H1 (cell line): ENCODE measurements around the gene CHCHD6. TPM values are rescaled to one million over a fixed set of nuclear protein-coding genes. Genes with fewer than 3 reads are reported as not detected.

Experiments used
- CTCF ChIA-PET: fragments of 300-600 bp; sonication (Branson Sonifier 250); formaldehyde crosslinking; loops from one replicate; lab custom pipeline; 2021; ENCODE audit not compliant: partially characterized antibody; lab: Charles Lee
- POLR2A ChIA-PET: fragments of 300-600 bp; sonication (Branson Sonifier 250); formaldehyde crosslinking; loops from one replicate; lab custom pipeline; 2021; ENCODE audit warnings: inconsistent platforms; ENCODE audit not compliant: partially characterized antibody; lab: Charles Lee
- DNase-seq, 2 experiments: peaks; one replicate each; pipeline versions ENCODE4 v3.0.0 to v3.0.0-alpha.2; 2010 to 2022; ENCODE audit warnings: low spot score in 2 of 2, low read depth in 1 of 2, mixed read lengths in 1 of 2
- FAIRE-seq: peaks from 2 replicates; lab custom pipeline; 2011; peaks lifted over from hg19 to GRCh38; lab: Jason Lieb, UNC
- H2AFZ ChIP-seq: 2 replicates; pipeline ENCODE4 v1.8.1; 2012; ENCODE audit warnings: low read length, inconsistent platforms
- H2AK5ac ChIP-seq: 2 replicates; pipeline ENCODE4 v1.6.1; 2013; ENCODE audit warnings: low read depth, low read length
- H2BK120ac ChIP-seq: replicated peaks from 2 replicates; pipeline ENCODE3; 2013; ENCODE audit warnings: low read depth, low read length, inconsistent platforms
- H2BK12ac ChIP-seq: 2 replicates; pipeline ENCODE4 v1.6.1; 2013; ENCODE audit warnings: low read depth, low read length
- H2BK15ac ChIP-seq: 2 replicates; pipeline ENCODE4 v1.6.1; 2013; ENCODE audit warnings: low read length
- H2BK20ac ChIP-seq: 2 replicates; pipeline ENCODE4 v1.6.1; 2013; ENCODE audit warnings: low read length
- H2BK5ac ChIP-seq: 2 replicates; pipeline ENCODE4 v1.6.1; 2013; ENCODE audit warnings: low read depth, low read length
- H3K14ac ChIP-seq: 2 replicates; pipeline ENCODE4 v1.6.1; 2013; ENCODE audit warnings: inconsistent platforms; ENCODE audit not compliant: insufficient read length
- H3K18ac ChIP-seq: 2 replicates; pipeline ENCODE4 v1.6.1; 2013; ENCODE audit warnings: low read length; ENCODE audit errors: extremely low read depth
- H3K23ac ChIP-seq: 2 replicates; pipeline ENCODE4 v1.6.1; 2013; ENCODE audit warnings: inconsistent platforms; ENCODE audit not compliant: insufficient read length
- H3K23me2 ChIP-seq: 2 replicates; pipeline ENCODE4 v1.6.1; 2013; ENCODE audit warnings: low read depth, low read length
- H3K27ac ChIP-seq: 2 replicates; pipeline ENCODE4 v1.6.1; 2011; ENCODE audit warnings: low read depth, low read length, inconsistent platforms
- H3K27me3 ChIP-seq, 4 experiments: replicated peaks in 1 of 4; 1 replicate in 1 of 4; 2 replicates in 3 of 4; pipeline versions ENCODE4 v1.6.1 to v1.8.1; 2011 to 2013; ENCODE audit warnings: low read length in 3 of 4, mild to moderate bottlenecking in 3 of 4, inconsistent platforms in 2 of 4, mixed read lengths in 2 of 4, moderate library complexity in 1 of 4; ENCODE audit not compliant: control insufficient read depth in 3 of 4, insufficient read depth in 3 of 4; ENCODE audit errors: extremely low read depth in 1 of 4
- H3K36me3 ChIP-seq, 4 experiments: 2 replicates each; pipeline versions ENCODE4 v1.6.1 to v1.8.1; 2011 to 2013; ENCODE audit warnings: mild to moderate bottlenecking in 4 of 4, low read length in 3 of 4, moderate library complexity in 2 of 4, control low read depth in 1 of 4, inconsistent platforms in 1 of 4; ENCODE audit not compliant: insufficient read depth in 4 of 4, control insufficient read depth in 2 of 4
- H3K4ac ChIP-seq: replicated peaks from 2 replicates; pipeline ENCODE3; 2013; ENCODE audit warnings: low read length, low read depth, mixed read lengths, inconsistent platforms; ENCODE audit not compliant: insufficient read length
- H3K4me1 ChIP-seq, 4 experiments: replicated peaks in 1 of 4; 1 replicate in 1 of 4; 2 replicates in 3 of 4; pipeline versions ENCODE4 v1.6.1 to v1.8.1; 2011 to 2013; ENCODE audit warnings: low read length in 3 of 4, inconsistent platforms in 2 of 4, mixed read lengths in 1 of 4; ENCODE audit not compliant: insufficient read depth in 4 of 4, control insufficient read depth in 3 of 4
- H3K4me2 ChIP-seq, 2 experiments: 2 replicates each; pipeline versions ENCODE4 v1.6.1 to v1.8.1; 2011 to 2013; ENCODE audit warnings: low read depth in 2 of 2, low read length in 2 of 2, control low read depth in 1 of 2, inconsistent platforms in 1 of 2, mild to moderate bottlenecking in 1 of 2; ENCODE audit not compliant: insufficient read depth in 1 of 2
- H3K4me3 ChIP-seq, 4 experiments: fragments of 200-600, 300-600 bp in 1 of 4; sonication (generic), shearing (Covaris generic), sonication (Bioruptor Twin) in 1 of 4; 2 replicates each; pipeline versions ENCODE4 v1.5.1 to v1.8.1; 2011 to 2016; ENCODE audit warnings: low read length in 4 of 4, low read depth in 3 of 4, control low read depth in 2 of 4, inconsistent platforms in 2 of 4, mild to moderate bottlenecking in 2 of 4, mixed read lengths in 1 of 4, moderate library complexity in 1 of 4; ENCODE audit not compliant: insufficient read depth in 2 of 4; ENCODE audit errors: extremely low read depth in 1 of 4
- H3K56ac ChIP-seq: replicated peaks from 2 replicates; pipeline ENCODE3; 2013; ENCODE audit warnings: low read depth, mild to moderate bottlenecking, mixed read lengths, low read length, inconsistent platforms; ENCODE audit not compliant: insufficient read length
- H3K79me1 ChIP-seq: 2 replicates; pipeline ENCODE4 v1.6.1; 2013; ENCODE audit warnings: low read depth, low read length, control low read depth
- H3K79me2 ChIP-seq, 2 experiments: 2 replicates each; pipeline versions ENCODE4 v1.6.1 to v1.8.1; 2012 to 2013; ENCODE audit warnings: low read length in 2 of 2, mild to moderate bottlenecking in 2 of 2, inconsistent platforms in 1 of 2; ENCODE audit not compliant: insufficient read depth in 2 of 2, control insufficient read depth in 1 of 2
- H3K9ac ChIP-seq, 4 experiments: replicated peaks in 1 of 4; 1 replicate in 1 of 4; 2 replicates in 3 of 4; pipeline versions ENCODE4 v1.6.1 to v1.8.1; 2011 to 2013; ENCODE audit warnings: low read depth in 3 of 4, low read length in 3 of 4, control low read depth in 2 of 4, mild to moderate bottlenecking in 2 of 4, moderate library complexity in 2 of 4, inconsistent platforms in 1 of 4; ENCODE audit errors: extremely low read depth in 1 of 4
- H3K9me3 ChIP-seq, 2 experiments: 2 replicates each; pipeline versions ENCODE4 v1.6.1 to v1.8.1; 2012 to 2013; ENCODE audit warnings: mild to moderate bottlenecking in 2 of 2, moderate library complexity in 2 of 2, control low read depth in 1 of 2, inconsistent platforms in 1 of 2, low read depth in 1 of 2, low read length in 1 of 2, mixed read lengths in 1 of 2; ENCODE audit not compliant: insufficient read depth in 2 of 2
- H4K20me1 ChIP-seq, 2 experiments: replicated peaks in 1 of 2; 2 replicates each; pipeline versions ENCODE3 to v1.8.1; 2011 to 2013; ENCODE audit warnings: inconsistent platforms in 2 of 2, low read length in 2 of 2, mild to moderate bottlenecking in 1 of 2; ENCODE audit not compliant: insufficient read depth in 2 of 2, control insufficient read depth in 1 of 2
- H4K5ac ChIP-seq: 2 replicates; pipeline ENCODE4 v1.6.1; 2013; ENCODE audit warnings: low read length, low read depth, mixed read lengths, inconsistent platforms; ENCODE audit not compliant: insufficient read length
- H4K8ac ChIP-seq: 2 replicates; pipeline ENCODE4 v1.8.0; 2013; ENCODE audit warnings: mild to moderate bottlenecking, moderate library complexity, low read length, inconsistent platforms; ENCODE audit not compliant: insufficient read depth; ENCODE audit errors: extremely low read depth
- H4K91ac ChIP-seq: replicated peaks from 2 replicates; pipeline ENCODE3; 2013; ENCODE audit warnings: low read length, mixed read lengths, inconsistent platforms; ENCODE audit not compliant: insufficient read length
- BCL11A ChIP-seq, 2 experiments: IDR thresholded peaks; one replicate each; pipeline ENCODE4 v1.6.1; 2011; ENCODE audit warnings: low read depth in 2 of 2, low read length in 2 of 2, mild to moderate bottlenecking in 2 of 2
- CHD2 ChIP-seq: IDR thresholded peaks from 2 replicates; pipeline ENCODE4 v1.6.1; 2012; ENCODE audit warnings: low read length, improper control_type of control experiment
- EP300 ChIP-seq, 2 experiments: IDR thresholded peaks; 1 replicate in 1 of 2; 2 replicates in 1 of 2; pipeline ENCODE4 v1.6.1; 2011 to 2012; ENCODE audit warnings: low read depth in 2 of 2, low read length in 2 of 2, mild to moderate bottlenecking in 2 of 2, borderline replicate concordance in 1 of 2, inconsistent platforms in 1 of 2, moderate library complexity in 1 of 2
- KDM4A ChIP-seq: IDR thresholded peaks from one replicate; pipeline ENCODE4 v1.7.1; 2012; ENCODE audit warnings: low read depth, mild to moderate bottlenecking, moderate library complexity, low read length, inconsistent platforms; ENCODE audit not compliant: severe bottlenecking
- NANOG ChIP-seq: IDR thresholded peaks from 2 replicates; pipeline ENCODE4 v1.6.1; 2011; ENCODE audit warnings: low read length, low read depth, mild to moderate bottlenecking, inconsistent platforms; ENCODE audit not compliant: insufficient read depth, poor library complexity, severe bottlenecking
- POLR2AphosphoS5 ChIP-seq: IDR thresholded peaks from 2 replicates; pipeline ENCODE4 v1.6.1; 2011; ENCODE audit warnings: low read depth, low read length
- RXRA ChIP-seq: IDR thresholded peaks from 2 replicates; pipeline ENCODE4 v1.6.1; 2011; ENCODE audit warnings: low read depth, mild to moderate bottlenecking, low read length, moderate library complexity; ENCODE audit not compliant: insufficient read depth
- SIN3A ChIP-seq, 2 experiments: IDR thresholded peaks in 1 of 2; conservative IDR thresholded peaks in 1 of 2; 2 replicates each; pipeline ENCODE4 v1.6.1; 2011 to 2012; ENCODE audit warnings: low read length in 2 of 2, improper control_type of control experiment in 1 of 2, low read depth in 1 of 2, mild to moderate bottlenecking in 1 of 2
- SRF ChIP-seq: IDR thresholded peaks from 2 replicates; pipeline ENCODE4 v1.6.1; 2011; ENCODE audit warnings: mild to moderate bottlenecking, low read depth, low read length, moderate library complexity
- YY1 ChIP-seq: IDR thresholded peaks from 2 replicates; pipeline ENCODE4 v1.6.1; 2011; ENCODE audit warnings: low read depth, mild to moderate bottlenecking, low read length
- whole genome bisulfite sequencing, 2 experiments: shearing (Covaris generic) in 1 of 2; methylation state at CpG; one replicate each; pipeline versions ENCODE4 v1.1.6 to v1.1.7; 2013 to 2015; ENCODE audit warnings: low lambda C conversion rate in 2 of 2, mixed read lengths in 2 of 2, inconsistent platforms in 1 of 2, low coverage in 1 of 2, missing lambda C conversion rate in 1 of 2; ENCODE audit not compliant: insufficient replicate concordance in 2 of 2, insufficient coverage in 1 of 2, insufficient read length in 1 of 2; ENCODE audit errors: extremely low coverage in 1 of 2, missing lambda C conversion rate in 1 of 2; 5-methylcytosine and 5-hydroxymethylcytosine counted together
- polyA plus RNA-seq, 7 experiments: library from polyadenylated mRNA; depleted of rRNA in 3 of 7; stranded (reverse) in 5 of 7; unstranded in 2 of 7; fragments of >200 nt in 5 of 7; fragments of 200-250 nt in 2 of 7; gene quantifications; 1 replicate in 5 of 7; 2 replicates in 1 of 7; 4 replicates in 1 of 7; pipeline versions ENCODE4 v1.2.1 to v1.2.3, GENCODE V29; 2011 to 2013; ENCODE audit warnings: missing spikeins in 2 of 7, mixed read lengths in 2 of 7
- total RNA-seq: library from RNA; stranded (reverse); fragmentation: NEBNext Ultra II Directional; extraction: Animal tissue kit (Norgen Biotek cat#: 25700); gene quantifications from 2 replicates; pipeline ENCODE4 v1.2.1, GENCODE V29; 2021
- TF ChIP-seq, protein P1 (sequence below): IDR thresholded peaks from 2 replicates; pipeline ENCODE4 v1.6.1; 2011; ENCODE audit warnings: low read length, improper control_type of control experiment

The CHCHD6 gene
- total and polyA plus RNA-seq, 2 of the 8 experiments (the other 6 are each of a cell fraction or from before 2014, with no cell fraction given): 32.4 to 37.6 TPM

DNA sequence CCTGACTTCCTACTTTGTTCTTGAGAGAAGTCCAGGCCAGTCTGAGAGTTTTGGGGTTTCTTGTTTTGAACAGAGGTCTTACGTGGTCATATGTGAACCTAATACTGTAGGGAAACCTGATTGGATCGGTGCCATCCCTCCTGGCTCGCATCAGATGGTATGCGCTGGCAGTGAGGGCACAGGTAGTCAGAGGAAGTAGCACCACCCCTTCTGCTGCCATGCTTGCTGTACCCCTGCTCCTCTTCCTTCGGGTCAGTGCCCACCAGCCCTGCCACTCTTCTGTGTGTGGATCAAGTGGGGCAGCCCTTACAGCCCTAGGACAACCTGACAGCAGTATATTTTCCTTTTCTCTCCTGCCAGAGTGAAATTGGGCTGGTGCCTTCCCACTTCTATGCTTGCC is 39.7 kb downstream of the CHCHD6 start:
- Histone ChIP-seq H3K4ac (no peak overlapping the region), H4K20me1 (peaks cover 0 to 5% of the 10 kb centered on the region in 2 experiments), H2BK20ac (no peak overlapping the region), H3K23me2 (no peaks in the 10 kb centered on the region), H3K4me2 (no peak overlapping the region), H3K23ac (no peak overlapping the region), H3K36me3 (no peaks in the 10 kb centered on the region), H2AFZ (no peak overlapping the region), H3K9me3 (peaks cover 0 to 5% of the 10 kb centered on the region in 2 experiments; a peak in 1 of 4 replicates), H3K18ac (no peak overlapping the region), H3K27ac (no peak overlapping the region), H2BK5ac (no peak overlapping the region), H2BK120ac (no peak overlapping the region), H3K56ac (no peak overlapping the region), H3K9ac (no peak overlapping the region), H4K8ac (no peak overlapping the region), H2AK5ac (no peak overlapping the region), H3K14ac (no peak overlapping the region), H3K79me2 (0 out of 4 replicates have a peak, but pooled peaks cover 0 to 2% of the 10 kb centered on the region in 2 experiments), H3K79me1 (peaks cover 4% of the 10 kb centered on the region), H2BK15ac (no peak overlapping the region), H3K4me1 (peaks cover 0 to 4% (median 0%) of the 10 kb centered on the region in 4 experiments; a peak in 1 of 7 replicates), H4K5ac (no peak overlapping the region), H2BK12ac (no peak overlapping the region), H3K4me3 (no peak overlapping the region), H3K27me3 (no peaks in the 10 kb centered on the region), H4K91ac (no peak overlapping the region)
- no peak for FAIRE-seq
- TF ChIP-seq NANOG: no peak
- no peak for TF ChIP-seq YY1
- no peak for TF ChIP-seq BCL11A (IDR thresholded peaks at IDR 0.05; ENCODE audit: low read depth in 2 of 2, low read length in 2 of 2)
- TF ChIP-seq POLR2AphosphoS5: no peak
- TF ChIP-seq SIN3A (conservative IDR thresholded peaks at IDR 0.05 in 1 of 2, IDR thresholded peaks at IDR 0.05 in 1 of 2; ENCODE audit: low read depth in 1 of 2, low read length in 2 of 2): no peak
- TF ChIP-seq, protein P1, sequence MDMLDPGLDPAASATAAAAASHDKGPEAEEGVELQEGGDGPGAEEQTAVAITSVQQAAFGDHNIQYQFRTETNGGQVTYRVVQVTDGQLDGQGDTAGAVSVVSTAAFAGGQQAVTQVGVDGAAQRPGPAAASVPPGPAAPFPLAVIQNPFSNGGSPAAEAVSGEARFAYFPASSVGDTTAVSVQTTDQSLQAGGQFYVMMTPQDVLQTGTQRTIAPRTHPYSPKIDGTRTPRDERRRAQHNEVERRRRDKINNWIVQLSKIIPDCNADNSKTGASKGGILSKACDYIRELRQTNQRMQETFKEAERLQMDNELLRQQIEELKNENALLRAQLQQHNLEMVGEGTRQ: no peak
- no peak for TF ChIP-seq CHD2
- TF ChIP-seq KDM4A: no peak
- no peak for TF ChIP-seq SRF
- no peak for TF ChIP-seq EP300 (IDR thresholded peaks at IDR 0.05; ENCODE audit: borderline replicate concordance in 1 of 2, low read depth in 2 of 2, low read length in 2 of 2)
- TF ChIP-seq RXRA: no peak
- 100% methylated on average over 2 of the region's 5 CpGs; no CpG with 5 or more reads in 1 of the 2 experiments for WGBS, 2 experiments
- ChIA-PET POLR2A (no interaction called here), CTCF (interaction anchor here (1.3 to 1.8 kb wide), 2 partner anchors 8 to 9 kb away, joined by 5 to 9 read pairs; no protein-coding TSS in a partner anchor)
- no peak for DNase-seq
